ENCODE measurements around the gene C6orf52.
"Not testable (repeated sequence)": the region's sequence is repeated elsewhere in the genome, so short reads cannot be mapped to it uniquely, and the experiment has no call there.

C6orf52 gene

DNA sequence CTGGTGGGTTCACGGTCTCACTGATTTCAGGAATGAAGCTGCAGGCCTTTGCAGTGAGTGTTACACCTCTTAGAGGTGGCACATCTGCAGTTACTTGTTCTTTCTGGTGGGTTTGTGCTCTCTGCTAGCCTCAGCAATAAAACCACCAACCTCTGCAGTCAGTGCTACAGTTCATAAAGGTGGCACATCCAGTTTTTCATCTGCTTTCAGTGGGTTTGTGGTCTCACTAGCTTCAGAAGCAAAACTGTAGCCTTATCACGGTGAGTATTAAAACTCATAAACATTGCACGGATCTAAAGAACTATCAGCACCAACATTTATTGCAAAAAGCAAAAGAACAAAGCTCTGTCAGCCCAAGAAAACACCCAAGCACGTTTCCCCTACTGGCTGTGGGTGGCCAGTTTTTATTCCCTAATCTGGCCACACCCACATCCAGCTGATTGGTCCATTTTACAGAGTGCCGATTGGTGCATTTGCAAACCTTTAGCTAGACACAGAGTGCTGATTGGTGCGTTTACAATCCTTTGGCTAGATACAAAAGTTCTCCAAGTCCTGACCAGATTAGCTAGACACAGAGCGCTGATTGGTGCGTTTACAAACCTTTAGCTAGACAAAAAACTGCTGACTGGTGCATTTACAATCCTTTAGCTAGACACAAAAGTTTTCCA is 25.0 kb upstream of the C6orf52 start:
- peak overlapping the region; percentile 52 for H3K4me3 ChIP-seq (ENCODE audit: low read depth, low read length)
- no peak for DNase-seq (ENCODE audit: low read depth)

DNA sequence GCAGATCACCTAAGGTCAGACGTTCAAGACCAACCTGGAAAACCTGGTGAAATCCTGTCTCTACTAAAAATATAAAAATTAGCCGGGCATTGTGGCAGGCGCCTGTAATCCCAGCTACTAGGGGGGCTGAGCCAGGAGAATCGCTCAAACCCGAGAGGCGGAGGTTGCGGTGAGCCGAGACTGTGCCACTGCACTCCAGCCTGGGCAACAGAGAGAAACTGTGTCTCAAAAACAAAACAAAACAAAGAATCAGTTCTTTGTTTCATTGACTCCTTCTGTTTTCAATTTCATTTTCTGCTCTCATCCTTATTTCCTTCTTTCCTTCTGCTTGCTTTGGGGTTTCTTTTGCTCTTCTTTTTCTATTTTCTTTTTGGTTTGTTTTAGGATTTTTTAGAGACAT is 19.5 kb upstream of the C6orf52 start:
- no peak overlapping the region for H3K4me3 ChIP-seq (ENCODE audit: low read depth, low read length)
- DNase-seq (ENCODE audit: low read depth) = no peak

GRCh38 chr6:10696655-10697054 is 2.2 kb upstream of the C6orf52 start:
- no peak overlapping the region for H3K4me3 ChIP-seq (ENCODE audit: low read depth, low read length)
- no peak for DNase-seq (ENCODE audit: low read depth)

DNA sequence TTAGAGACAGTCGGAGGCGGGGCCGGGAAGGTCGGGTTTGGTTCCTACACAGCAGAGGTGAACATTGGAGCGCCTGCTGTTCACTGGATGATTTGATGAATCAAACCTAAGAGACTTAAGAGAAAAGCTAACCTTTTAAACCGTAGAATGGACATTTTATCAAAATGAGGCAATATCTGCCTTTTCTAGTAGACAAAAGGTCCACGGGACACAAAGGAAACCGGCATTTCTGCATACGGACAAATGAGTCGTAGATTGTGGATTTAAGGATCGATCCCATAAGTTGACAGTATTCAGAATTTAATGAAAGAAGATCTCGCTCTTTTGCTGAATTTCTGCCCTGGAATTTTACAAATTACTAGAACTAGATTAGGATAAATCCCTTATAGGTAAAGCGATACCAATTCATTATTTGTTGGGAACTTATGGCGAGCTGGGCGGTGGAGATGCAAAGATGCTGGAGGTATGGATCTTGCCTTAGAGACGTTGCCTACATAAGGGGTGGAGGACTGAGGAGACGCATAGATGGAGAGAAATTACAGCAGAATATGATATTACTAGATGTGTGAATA is 756 bp upstream of the C6orf52 start:
- DNase-seq (ENCODE audit: low read depth) = no peak
- H3K4me3 ChIP-seq (ENCODE audit: low read depth, low read length) = peak overlapping the region; percentile 96

DNA sequence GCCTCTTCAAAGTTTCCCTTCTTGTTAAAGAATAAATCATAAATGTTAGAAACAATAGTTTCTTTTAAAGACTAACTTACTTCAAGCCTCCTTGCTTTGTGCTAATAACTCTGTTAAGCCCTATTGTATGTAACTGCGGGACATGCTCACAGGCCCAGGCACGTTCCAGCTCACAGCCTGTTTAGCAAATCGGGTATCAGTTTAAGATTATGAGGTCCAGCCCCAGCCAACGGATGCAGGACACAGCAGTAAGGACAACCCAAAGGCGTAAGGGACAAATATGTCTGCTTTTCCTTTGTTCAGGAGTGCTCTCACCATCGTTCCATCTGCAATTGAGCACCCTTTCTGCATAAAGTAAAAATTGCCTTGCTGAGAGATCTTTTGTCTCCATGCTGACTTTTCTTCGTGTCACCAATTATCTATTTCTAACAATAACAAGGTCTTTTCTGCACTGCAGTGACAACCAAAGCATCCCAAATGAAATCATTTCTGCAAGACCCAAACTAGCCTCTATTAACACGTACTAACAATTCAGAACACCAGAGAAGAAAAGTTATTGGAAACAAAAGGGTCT is 1.4 kb downstream of the C6orf52 start:
- peak overlapping the region; percentile 96 for H3K4me3 ChIP-seq (ENCODE audit: low read depth, low read length)
- DNase-seq (ENCODE audit: low read depth) = no peak

GRCh38 chr6:10690651-10691445 is 3.6 kb downstream of the C6orf52 start:
- H3K4me3 ChIP-seq (ENCODE audit: low read depth, low read length) = no peak overlapping the region
- no peak for DNase-seq (ENCODE audit: low read depth)

- H3K4me3 ChIP-seq (ENCODE audit: low read depth, low read length) = no peak overlapping the region
- DNase-seq (ENCODE audit: low read depth) = no peak
Measured at GRCh38 chr6:10687582-10687981, 6.8 kb downstream of the C6orf52 start.

- no peak overlapping the region for H3K4me3 ChIP-seq (ENCODE audit: low read depth, low read length)
Measured at GRCh38 chr6:10686901-10687300, 7.5 kb downstream of the C6orf52 start.

GRCh38 chr6:10685092-10685915 is 9.1 kb downstream of the C6orf52 start:
- H3K4me3 ChIP-seq (ENCODE audit: low read depth, low read length) = no peak overlapping the region
- DNase-seq (ENCODE audit: low read depth) = no peak

More at GRCh38 chr6:10686901-10687300, 7.5 kb downstream of the C6orf52 start:
- DNase-seq (ENCODE audit: low read depth) = no peak

DNA sequence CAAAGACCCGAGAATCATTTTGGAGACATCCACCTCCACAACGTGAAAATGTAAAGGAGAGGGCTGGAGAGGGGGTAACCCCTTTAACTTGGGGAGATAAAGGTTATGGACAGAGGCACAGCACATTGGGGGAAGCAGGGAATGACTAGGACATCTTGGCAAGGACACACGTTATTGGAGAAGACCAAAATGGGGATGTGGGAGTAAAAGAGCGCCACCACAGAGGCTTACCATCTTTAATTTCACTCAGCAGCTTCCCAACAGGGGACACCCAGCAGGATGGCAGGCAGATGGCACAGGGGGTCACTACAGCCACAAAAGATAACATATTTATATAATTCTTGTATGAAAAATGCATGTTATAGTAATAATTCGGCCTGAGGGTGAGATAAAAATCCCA is 9.8 kb downstream of the C6orf52 start:
- no peak for DNase-seq (ENCODE audit: low read depth)
- no peak overlapping the region for H3K4me3 ChIP-seq (ENCODE audit: low read depth, low read length)

- no peak for DNase-seq (ENCODE audit: low read depth)
- H3K4me3 ChIP-seq (ENCODE audit: low read depth, low read length) = no peak overlapping the region
Measured at GRCh38 chr6:10682355-10682988, 11.9 kb downstream of the C6orf52 start.

- no peak overlapping the region for H3K4me3 ChIP-seq (ENCODE audit: low read depth, low read length)
- DNase-seq (ENCODE audit: low read depth) = no peak
Measured at GRCh38 chr6:10681795-10682194, 12.6 kb downstream of the C6orf52 start.

DNA sequence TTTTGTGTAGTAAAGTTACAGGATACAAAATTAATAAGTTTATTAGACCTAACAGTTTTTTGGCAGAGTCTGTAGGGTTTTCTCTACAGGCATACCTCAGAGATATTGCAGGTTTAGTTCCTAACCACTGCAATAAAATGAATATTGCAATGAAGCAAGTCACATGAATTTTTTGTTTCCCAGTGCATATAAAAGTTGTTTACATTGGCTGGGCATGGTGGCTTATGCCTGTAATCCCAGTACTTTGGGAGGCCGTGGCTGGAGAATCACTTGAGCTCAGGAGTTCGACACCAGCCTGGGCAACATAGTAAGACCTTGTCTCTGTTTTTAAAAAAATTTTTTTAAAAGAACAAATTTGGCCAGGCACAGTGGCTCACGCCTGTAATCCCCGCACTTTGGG is 16.0 kb downstream of the C6orf52 start:
- no peak overlapping the region for H3K4me3 ChIP-seq (ENCODE audit: low read depth, low read length)
- DNase-seq (ENCODE audit: low read depth) = no peak

- no peak overlapping the region for H3K4me3 ChIP-seq (ENCODE audit: low read depth, low read length)
- no peak for DNase-seq (ENCODE audit: low read depth)
Measured at GRCh38 chr6:10676403-10676802, 18.0 kb downstream of the C6orf52 start.

DNA sequence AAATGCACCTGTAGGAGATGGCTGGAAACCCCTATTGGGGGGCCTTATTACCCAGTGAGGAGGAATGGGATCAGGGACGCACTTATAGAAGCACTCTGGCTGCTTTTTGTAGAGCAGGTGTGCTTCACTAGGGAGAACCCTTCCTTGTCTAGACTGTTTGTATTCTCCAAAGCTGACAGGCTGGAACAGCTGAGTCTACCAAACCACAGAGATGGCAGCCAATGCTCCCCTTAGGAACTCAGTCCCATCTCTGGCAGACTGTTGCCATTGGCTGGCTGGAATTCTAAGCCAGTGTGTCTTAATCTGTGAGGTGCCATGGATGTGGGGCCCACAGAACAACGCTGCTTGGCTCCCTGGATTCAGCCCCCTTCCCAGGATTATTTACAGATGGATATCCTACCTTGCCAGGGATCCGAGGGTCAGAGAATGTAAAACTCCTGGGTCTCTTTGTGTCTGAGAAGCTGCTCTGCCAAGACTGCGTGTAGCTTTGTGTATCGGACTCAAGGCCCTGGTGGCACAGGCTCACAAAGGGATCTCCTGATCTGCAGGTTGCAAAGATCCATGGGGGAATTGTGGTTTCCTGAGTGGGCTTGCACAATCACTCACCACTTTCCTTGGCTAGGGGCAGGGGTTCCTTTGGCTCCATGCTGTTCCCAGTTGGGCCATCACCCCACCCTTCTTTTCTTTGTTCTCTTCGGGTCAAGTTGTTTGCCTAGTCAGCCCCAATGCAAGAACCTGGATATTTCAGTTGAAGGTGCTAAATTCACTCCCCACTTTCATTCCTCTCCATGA is 26.1 kb downstream of the C6orf52 start:
- no peak for DNase-seq (ENCODE audit: low read depth)
- no peak overlapping the region for H3K4me3 ChIP-seq (ENCODE audit: low read depth, low read length)

DNA sequence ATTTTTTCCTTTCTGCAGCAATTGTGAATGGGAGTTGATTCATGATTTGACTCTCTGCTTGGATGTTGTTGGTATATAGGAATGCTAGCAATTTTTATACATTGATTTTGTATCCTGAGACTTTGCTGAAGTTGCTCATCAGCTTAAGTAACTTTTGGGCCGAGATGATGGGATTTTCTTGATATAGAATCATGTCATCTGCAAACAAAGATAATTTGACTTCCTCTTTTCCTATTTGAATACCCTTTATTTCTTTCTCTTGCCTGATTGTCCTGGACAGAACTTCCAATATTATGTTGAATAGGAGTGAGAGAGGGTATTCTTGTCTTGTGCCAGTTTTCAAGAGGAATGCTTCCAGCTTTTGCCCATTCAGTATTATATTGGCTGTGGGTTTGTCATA is 28.8 kb downstream of the C6orf52 start:
- DNase-seq (ENCODE audit: low read depth); H3K4me3 ChIP-seq (ENCODE audit: low read depth, low read length): not testable (repeated sequence)

DNA sequence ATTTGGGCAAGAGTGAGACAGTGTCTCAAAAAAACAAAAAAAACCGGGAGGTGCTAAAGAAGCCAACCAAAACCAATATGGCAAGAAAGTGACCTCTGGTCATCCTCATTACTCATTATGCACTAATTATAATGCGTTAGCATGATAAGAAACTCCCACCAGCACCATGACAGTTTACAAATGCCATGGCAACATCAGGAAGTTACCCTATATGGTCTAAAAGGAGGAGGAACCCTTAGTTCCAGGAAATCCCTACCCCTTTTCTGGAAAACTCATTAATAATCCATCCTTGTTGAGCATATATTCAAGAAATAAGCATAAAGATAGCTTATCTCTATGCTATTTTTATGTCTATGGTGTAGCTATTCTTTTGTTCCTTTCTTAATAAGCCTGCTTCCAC is 31.7 kb downstream of the C6orf52 start:
- no peak for DNase-seq (ENCODE audit: low read depth)
- no peak overlapping the region for H3K4me3 ChIP-seq (ENCODE audit: low read depth, low read length)

GRCh38 chr6:10662207-10662606 is 32.2 kb downstream of the C6orf52 start:
- no peak for DNase-seq (ENCODE audit: low read depth)
- H3K4me3 ChIP-seq (ENCODE audit: low read depth, low read length) = no peak overlapping the region

Measured in skeletal muscle cell (primary cell).